HG03457 (cell line): ENCODE results near the gene RAB11A.

Experiments
- ATAC-seq: cut with Tn5 transposase; IDR thresholded peaks from one replicate; pipeline ENCODE4 v1.9.1; 2021; ENCODE audit warnings: moderate number of reproducible peaks; ENCODE audit not compliant: unreplicated experiment

The RAB11A gene

DNA sequence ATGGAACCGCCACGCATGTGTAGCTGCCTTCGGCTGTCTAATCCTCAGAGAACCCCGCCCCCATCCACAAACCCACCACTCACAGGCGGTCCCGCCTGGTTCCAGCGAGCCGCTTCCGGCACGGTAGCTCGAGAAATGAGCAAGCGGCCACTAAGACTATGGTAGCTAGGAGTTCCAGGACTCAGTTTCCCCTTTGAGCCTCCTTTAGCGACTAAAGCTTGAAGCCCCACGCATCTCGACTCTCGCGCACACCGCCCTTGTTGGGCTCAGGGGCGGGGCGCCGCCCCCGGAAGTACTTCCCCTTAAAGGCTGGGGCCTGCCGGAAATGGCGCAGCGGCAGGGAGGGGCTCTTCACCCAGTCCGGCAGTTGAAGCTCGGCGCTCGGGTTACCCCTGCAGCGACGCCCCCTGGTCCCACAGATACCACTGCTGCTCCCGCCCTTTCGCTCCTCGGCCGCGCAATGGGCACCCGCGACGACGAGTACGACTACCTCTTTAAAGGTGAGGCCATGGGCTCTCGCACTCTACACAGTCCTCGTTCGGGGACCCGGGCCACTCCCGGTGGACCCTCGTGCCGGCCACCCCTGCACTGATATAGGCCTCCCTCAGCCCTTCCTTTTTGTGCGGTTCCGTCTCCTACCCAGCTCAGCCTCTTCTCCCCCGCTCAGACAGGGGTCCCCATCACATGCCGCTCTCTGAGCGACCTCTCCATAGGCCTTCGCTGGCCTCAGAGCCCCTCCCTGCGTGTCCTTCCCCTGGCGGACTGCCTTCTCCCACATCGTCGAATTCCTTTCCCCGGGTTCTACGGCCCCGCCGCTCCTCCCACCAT is at the start of gene RAB11A:
Gene RAB11A, plus strand, starts transcription at position 366 of the 828 bp plus-strand sequence. Its CDS starts 95 bp downstream, at position 461.
- peak; percentile 72 for ATAC-seq

- peak; percentile 13 for ATAC-seq
These were observed 49.7 kb upstream of the RAB11A start for GRCh38 chr15:65819563-65819960.

DNA sequence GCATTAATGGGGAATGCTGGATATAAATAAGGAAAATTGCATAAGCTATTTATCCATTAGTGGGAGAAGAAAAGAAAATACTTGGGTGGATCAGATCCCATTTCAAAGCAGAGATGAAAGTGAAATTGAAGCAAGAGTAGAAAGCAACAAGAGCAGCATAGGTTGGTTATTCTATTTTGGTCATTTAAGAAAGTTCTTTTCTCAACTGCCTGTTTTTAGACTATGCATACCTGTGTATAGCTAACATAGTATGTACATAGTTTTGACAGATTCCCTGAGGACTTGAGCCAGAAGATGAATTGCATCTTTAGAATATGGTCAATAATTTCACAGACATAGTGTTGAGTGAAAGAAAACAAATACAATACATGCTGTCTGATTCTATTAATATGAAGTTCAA is 48.2 kb upstream of the RAB11A start:
- ATAC-seq: no peak

GRCh38 chr15:65822316-65822715 is 47.0 kb upstream of the RAB11A start:
- ATAC-seq: no peak

DNA sequence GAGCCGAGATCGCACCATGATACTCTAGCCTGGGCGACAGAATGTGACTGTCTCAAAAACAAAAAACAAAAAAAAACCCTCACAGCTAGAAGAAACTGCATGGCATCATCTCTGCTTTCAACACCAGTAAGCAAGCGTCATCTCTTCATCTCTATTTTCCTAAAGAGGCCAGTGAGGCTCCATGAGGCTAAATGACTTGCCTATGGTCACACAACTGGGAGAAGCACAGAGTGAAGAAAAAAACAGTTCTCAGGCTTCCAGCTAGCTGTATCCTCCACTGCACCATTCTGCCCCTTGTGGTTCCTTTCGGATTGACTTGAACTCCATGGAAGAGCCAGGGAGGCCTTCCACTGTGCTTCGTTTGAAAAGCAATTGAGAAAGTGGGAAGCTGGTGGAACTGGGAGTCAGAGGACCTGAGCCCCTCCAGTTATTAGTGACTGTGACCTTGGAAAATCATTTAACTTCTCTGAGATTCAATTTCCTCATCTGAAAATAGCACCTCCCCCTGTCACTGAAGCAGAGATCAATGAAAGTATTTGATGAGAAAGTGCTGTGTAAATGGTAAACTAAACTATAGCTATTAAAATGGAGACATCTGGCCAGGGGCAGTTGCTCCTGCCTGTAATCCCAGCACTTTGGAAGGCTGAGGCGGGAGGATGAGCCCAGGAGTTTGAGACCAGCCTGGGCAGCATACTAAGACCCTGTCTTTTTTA is 45.1 kb upstream of the RAB11A start:
- ATAC-seq: no peak

GRCh38 chr15:65824941-65825544 is 44.2 kb upstream of the RAB11A start:
- no peak for ATAC-seq

DNA sequence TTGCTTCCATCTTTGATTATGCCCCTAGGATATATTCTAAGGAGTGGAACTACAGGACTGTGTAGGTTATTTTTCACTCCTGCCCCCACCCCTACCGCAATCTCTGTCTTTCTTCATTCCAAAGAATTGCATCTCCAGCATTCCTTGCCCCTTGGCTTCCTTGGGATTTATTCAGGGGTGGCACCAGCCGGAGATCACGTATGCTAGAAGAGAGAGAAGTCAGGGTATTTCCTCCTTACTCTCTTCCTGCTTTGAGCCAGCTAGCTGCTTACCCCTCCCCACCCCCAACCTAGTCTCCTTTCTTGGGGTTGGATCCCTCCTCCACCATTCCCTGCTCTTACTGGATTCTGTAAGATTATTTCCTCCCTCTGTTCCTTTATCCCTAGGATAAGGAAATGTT is 42.2 kb upstream of the RAB11A start:
- ATAC-seq: no peak

DNA sequence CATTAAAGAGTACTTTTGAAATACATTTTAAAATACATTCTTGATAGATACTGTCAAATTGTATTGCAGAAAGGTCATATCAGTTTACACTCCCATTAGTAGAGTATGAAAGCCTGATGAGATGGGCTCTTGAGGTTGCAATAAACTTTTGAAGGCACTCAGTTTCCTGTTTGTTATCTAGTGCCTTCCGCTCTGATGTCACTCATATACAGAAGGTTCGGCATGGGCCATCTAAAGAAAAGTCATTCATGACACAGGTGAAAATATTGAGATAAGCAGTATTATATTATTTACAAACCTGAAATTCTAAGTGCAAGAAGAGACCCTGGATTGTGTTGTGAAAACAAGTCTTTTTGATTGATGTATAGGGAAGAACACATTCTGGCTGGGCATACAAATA is 40.7 kb upstream of the RAB11A start:
- ATAC-seq: no peak

DNA sequence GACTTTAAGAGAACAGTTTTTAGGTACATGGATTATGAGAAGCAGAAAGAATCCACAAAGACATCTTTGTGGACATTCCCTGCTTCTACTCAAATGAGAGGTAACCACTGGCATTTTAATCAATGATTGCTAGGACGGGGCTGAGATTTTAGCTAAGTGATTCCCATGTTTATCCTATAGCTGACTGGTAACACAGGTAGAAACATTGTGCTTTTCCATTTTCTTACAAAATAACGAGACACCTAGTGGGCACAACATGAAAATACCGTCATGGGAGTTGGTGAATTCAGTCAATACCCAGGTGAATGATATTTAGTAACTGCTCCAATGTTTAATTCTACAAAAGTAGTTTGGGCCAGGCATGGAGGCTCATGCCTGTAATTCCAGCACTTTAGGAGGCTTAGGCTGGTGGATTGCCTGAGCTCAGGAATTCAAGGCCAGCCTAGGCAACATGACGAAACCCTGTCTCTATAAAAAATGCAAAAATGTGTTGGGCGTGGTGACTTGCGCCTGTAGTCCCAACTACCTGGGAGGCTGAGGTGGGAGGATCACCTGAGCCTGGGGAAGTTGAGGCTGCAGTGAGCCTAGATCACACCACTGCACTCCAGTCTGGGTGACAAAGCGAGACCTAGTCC is 40.0 kb upstream of the RAB11A start:
- ATAC-seq: no peak

DNA sequence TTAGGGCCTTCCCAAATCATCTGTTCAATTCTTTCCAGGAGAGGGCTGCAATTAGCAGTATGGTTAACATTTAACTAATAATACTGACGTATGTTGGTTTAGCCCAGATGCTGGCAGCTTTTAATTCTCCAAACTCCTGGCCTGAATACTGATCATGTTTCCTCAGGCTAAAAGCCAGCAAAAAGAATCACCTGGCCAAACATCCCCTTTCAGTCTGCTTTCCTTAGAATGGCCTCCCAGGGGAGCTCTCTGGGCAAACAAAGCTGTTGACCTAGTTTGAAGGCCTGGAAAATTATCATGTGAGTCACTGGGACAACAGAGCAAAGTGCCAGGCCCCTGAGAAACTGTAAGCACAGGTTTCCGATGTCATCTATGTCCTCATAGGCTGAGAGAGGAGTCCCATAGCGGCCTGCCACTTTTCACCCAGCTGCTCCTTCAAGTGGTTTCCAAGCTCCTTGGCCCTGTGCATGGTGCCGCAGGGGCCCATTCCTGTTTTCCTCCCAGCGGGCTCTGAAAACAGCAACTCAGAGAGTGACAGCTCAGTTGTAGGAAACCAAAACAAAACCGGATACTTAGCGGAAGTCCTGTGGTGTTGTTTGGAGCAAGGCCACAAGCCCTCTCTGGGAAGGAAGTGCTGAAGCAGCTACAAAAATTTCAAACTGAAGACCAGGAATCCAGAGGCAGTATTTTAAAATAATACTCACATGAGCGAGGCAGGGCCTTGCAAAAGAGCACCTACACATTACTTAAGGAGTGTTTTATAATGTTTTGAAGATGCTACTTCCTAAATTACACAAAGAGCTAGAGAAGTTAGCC is 36.5 kb upstream of the RAB11A start:
- no peak for ATAC-seq

GRCh38 chr15:65833501-65834205 is 35.6 kb upstream of the RAB11A start:
- no peak for ATAC-seq

- ATAC-seq: no peak
These were observed 34.5 kb upstream of the RAB11A start for GRCh38 chr15:65834603-65835282.

GRCh38 chr15:65835447-65835846 is 33.8 kb upstream of the RAB11A start:
- ATAC-seq: no peak

- ATAC-seq: no peak
These were observed 32.6 kb upstream of the RAB11A start for GRCh38 chr15:65836665-65837064.

GRCh38 chr15:65837301-65838294 is 31.7 kb upstream of the RAB11A start:
- no peak for ATAC-seq

DNA sequence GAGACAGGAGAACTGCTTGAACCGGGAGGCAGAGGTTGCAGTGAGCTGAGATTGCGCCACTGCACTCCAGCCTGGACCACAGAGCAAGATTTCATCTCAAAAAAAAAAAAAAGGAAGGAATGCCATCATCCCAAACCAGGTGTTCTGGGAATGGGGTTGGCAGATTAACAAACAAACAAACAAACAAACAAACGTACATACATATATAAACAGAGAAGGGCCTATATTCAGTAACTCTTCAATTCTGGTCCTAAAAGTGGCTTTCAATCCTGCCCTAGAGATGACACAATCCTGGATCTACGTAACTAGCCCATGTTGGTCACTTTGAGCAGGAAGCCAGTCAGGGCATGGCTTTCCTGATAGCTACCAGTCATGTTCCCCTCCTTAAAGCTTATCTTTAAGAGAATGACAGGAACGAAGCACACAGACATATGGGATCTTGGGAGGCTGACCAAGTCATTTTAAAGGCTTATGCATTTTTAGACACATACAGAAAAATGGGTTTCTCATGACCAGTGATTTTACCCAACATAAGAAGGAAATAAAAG is 29.9 kb upstream of the RAB11A start:
- no peak for ATAC-seq

GRCh38 chr15:65839985-65840384 is 29.3 kb upstream of the RAB11A start:
- no peak for ATAC-seq
